HL-60 (cell line): ENCODE measurements around the gene GTPBP6.

ENCODE experiments used
- DNase-seq, 2 experiments: peaks; one replicate each; pipeline ENCODE4 v3.0.0-alpha.2; 2010 to 2020; ENCODE audit warnings: low read depth in 1 of 2, low spot score in 1 of 2
- H3K27ac ChIP-seq: fragments of 250-450 bp; sonication (Bioruptor Pico); replicated peaks from 2 replicates; pipeline ENCODE4 v1.5.1; 2020; ENCODE audit warnings: mild to moderate bottlenecking, moderate library complexity
- H3K27me3 ChIP-seq: fragments of 250-450 bp; sonication (Bioruptor Pico); 2 replicates; pipeline ENCODE4 v1.5.1; 2021; ENCODE audit warnings: mild to moderate bottlenecking, moderate library complexity; ENCODE audit not compliant: insufficient read depth, poor library complexity, severe bottlenecking
- H3K4me3 ChIP-seq: replicated peaks from 2 replicates; pipeline ENCODE4 v1.5.1; 2011; ENCODE audit warnings: mild to moderate bottlenecking, control low read depth, low read length; ENCODE audit not compliant: insufficient read depth
- GABPA ChIP-seq: IDR thresholded peaks from 2 replicates; pipeline ENCODE4 v1.6.1; 2012; ENCODE audit warnings: low read depth
- POLR2AphosphoS5 ChIP-seq: IDR thresholded peaks from 2 replicates; pipeline ENCODE4 v1.6.1; 2012; ENCODE audit warnings: low read depth
- SPI1 ChIP-seq: IDR thresholded peaks from 2 replicates; pipeline ENCODE4 v1.6.1; 2012; ENCODE audit warnings: low read depth, mild to moderate bottlenecking, borderline replicate concordance
- TF ChIP-seq, protein P1 (sequence below): IDR thresholded peaks from one replicate; pipeline ENCODE4 v1.5.1; 2011; ENCODE audit warnings: low read length, control low read depth, inconsistent platforms; ENCODE audit not compliant: insufficient read depth
- TF ChIP-seq, protein P2 (sequence below): IDR thresholded peaks from 2 replicates; pipeline ENCODE4 v1.6.1; 2012; ENCODE audit warnings: low read depth; ENCODE audit not compliant: insufficient replicate concordance

Gene GTPBP6

DNA sequence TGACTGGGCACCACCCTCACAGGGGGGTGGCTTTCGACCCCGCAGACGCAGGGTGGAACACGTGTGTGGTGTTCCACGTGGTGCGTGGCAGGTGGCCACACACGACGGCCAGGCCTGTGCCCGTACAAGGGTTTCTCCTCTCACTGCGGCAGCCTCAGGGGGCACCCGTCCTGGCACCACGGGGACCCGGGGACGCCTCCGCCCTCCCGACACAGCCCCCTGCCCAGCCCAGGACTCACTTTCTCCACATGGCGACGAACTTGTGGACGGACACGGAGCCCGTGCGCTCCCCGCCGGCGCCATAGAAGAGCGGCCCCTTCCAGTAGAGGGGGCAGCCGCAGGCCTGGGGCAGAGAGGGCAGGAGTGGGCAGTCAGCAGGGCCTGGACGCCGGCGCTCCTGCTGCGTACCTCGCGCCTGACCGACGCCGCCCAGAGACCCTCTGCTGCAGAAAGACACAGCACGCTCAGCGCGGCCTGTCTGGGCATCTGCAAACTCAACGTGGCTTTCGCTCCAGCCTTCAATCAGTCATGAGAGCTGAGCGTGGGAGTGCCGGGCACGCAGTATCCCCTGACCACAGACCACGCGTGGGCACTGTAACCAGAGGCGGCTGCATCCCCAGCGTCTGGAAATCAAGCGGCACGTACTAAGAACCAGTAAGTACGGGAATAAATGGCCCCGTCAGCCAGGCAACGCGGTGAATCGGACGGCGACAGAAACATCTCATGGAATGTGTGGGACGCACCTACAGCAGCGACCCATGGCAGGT is 28.9 kb upstream of the GTPBP6 start:
- H3K4me3 ChIP-seq = no peak overlapping the region
- H3K27ac ChIP-seq = no peak overlapping the region
- no peak for DNase-seq
- TF ChIP-seq, protein P1, sequence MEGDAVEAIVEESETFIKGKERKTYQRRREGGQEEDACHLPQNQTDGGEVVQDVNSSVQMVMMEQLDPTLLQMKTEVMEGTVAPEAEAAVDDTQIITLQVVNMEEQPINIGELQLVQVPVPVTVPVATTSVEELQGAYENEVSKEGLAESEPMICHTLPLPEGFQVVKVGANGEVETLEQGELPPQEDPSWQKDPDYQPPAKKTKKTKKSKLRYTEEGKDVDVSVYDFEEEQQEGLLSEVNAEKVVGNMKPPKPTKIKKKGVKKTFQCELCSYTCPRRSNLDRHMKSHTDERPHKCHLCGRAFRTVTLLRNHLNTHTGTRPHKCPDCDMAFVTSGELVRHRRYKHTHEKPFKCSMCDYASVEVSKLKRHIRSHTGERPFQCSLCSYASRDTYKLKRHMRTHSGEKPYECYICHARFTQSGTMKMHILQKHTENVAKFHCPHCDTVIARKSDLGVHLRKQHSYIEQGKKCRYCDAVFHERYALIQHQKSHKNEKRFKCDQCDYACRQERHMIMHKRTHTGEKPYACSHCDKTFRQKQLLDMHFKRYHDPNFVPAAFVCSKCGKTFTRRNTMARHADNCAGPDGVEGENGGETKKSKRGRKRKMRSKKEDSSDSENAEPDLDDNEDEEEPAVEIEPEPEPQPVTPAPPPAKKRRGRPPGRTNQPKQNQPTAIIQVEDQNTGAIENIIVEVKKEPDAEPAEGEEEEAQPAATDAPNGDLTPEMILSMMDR = no peak
- TF ChIP-seq SPI1 = no peak
- TF ChIP-seq, protein P2, sequence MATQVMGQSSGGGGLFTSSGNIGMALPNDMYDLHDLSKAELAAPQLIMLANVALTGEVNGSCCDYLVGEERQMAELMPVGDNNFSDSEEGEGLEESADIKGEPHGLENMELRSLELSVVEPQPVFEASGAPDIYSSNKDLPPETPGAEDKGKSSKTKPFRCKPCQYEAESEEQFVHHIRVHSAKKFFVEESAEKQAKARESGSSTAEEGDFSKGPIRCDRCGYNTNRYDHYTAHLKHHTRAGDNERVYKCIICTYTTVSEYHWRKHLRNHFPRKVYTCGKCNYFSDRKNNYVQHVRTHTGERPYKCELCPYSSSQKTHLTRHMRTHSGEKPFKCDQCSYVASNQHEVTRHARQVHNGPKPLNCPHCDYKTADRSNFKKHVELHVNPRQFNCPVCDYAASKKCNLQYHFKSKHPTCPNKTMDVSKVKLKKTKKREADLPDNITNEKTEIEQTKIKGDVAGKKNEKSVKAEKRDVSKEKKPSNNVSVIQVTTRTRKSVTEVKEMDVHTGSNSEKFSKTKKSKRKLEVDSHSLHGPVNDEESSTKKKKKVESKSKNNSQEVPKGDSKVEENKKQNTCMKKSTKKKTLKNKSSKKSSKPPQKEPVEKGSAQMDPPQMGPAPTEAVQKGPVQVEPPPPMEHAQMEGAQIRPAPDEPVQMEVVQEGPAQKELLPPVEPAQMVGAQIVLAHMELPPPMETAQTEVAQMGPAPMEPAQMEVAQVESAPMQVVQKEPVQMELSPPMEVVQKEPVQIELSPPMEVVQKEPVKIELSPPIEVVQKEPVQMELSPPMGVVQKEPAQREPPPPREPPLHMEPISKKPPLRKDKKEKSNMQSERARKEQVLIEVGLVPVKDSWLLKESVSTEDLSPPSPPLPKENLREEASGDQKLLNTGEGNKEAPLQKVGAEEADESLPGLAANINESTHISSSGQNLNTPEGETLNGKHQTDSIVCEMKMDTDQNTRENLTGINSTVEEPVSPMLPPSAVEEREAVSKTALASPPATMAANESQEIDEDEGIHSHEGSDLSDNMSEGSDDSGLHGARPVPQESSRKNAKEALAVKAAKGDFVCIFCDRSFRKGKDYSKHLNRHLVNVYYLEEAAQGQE = no peak
- TF ChIP-seq GABPA = no peak
- no peak for TF ChIP-seq POLR2AphosphoS5
- no peaks in the 10 kb centered on the region for H3K27me3 ChIP-seq

DNA sequence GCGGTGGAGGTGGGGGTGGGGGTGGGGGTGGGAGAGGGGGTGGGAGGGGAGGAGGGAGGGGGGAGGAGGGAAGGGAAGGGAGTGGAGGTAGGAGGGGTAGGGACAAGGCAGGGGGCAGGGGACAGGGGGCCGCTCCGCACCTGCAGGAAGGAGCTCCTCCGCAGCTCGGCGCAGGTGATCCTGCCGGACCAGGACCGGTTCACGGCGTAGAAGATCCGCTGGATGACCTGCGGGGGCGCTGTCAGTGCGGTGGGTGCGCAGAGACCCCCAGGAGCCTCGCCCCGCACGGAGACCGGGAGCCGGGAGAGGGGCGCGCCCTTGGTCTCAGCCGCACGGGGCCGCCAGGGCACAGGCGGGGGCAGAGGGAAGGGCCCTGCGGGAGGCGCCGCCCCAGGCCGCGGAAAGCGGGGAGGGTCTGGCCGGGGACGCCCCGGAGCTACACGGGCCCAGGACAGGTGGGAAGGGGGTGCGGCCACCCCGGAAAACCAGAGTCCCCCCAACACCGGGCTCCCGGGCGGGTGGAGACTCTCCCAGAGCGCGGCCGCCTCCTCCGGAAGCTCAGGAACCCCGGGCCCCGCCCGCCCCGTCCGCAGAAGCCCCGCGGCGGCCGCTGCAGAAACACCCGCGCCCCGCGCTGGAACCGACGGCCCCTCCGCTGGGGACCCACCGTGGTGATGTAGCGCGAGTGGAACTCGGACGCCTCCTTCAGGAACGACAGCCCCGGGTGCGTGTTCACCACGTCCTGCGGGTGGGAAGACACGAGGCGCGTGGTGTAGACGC is 27.6 kb upstream of the GTPBP6 start:
- no peak overlapping the region for H3K27ac ChIP-seq
- TF ChIP-seq POLR2AphosphoS5 = no peak
- no peak for TF ChIP-seq GABPA
- TF ChIP-seq SPI1 = no peak
- TF ChIP-seq, protein P1 = no peak
- TF ChIP-seq, protein P2 = no peak
- no peak for DNase-seq
- H3K4me3 ChIP-seq = no peak overlapping the region
- H3K27me3 ChIP-seq = no peaks in the 10 kb centered on the region

DNA sequence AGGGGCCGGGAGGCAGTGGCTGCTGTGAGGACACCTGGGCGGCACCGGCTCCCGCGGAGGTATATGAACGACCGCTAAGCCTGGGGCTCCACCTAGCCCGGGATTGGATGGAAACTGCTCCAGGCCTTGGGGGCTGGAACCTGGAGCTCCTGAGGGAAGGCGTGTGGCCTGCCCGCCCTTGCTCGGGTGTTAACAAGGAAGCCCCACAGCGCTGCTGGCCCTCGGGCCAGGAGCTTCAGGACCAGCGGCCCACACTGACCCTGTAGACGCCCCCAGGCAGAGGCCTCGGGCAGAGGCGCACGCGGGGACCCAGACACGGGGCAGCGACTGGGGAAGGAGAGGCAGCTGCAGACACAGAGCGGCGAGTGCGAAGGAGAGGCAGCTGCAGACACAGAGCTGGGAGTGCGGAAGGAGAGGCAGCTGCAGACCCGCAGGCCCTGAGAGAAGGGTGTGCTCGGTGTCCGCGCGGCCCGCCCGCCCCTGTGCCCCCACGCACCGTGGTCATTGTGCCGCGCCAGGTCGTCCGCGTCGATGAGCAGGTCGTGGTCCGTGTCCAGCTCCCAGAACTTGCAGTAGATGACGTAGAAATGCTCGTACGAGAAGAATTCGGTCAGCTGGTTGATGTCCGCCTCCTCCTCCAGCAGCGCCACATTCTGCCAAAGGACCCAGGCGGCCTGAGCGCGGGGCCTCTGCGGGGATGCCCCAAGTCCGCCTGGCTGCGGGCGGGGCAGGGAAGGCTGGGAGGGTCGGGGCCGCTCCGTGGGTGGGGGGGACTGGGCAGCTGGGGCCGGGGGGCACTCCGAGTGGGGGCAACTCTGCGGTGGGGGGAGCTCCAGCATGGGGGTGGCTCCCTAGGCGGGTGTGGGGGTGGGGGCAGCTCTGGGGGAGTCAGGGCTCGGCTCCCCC is 26.7 kb upstream of the GTPBP6 start:
- H3K4me3 ChIP-seq = no peak overlapping the region
- TF ChIP-seq SPI1 = no peak
- TF ChIP-seq GABPA = no peak
- TF ChIP-seq, protein P1 = no peak
- TF ChIP-seq, protein P2 = no peak
- no peak for TF ChIP-seq POLR2AphosphoS5
- H3K27me3 ChIP-seq = no peaks in the 10 kb centered on the region
- no peak overlapping the region for H3K27ac ChIP-seq
- DNase-seq = no peak
